GM19351 (cell line): ENCODE data around the gene TMEM132C.

Experiments used
- ATAC-seq: cut with Tn5 transposase; IDR thresholded peaks from one replicate; pipeline ENCODE4 v1.9.1; 2021; ENCODE audit warnings: mild to moderate bottlenecking, moderate library complexity; ENCODE audit not compliant: unreplicated experiment

Gene TMEM132C

GRCh38 chr12:128693771-128694170 is 426.8 kb downstream of the TMEM132C start:
- ATAC-seq, result no peak

- no peak for ATAC-seq
Measured at GRCh38 chr12:128694445-128694844, 427.5 kb downstream of the TMEM132C start.

- no peak for ATAC-seq
Measured at GRCh38 chr12:128695697-128696096, 428.7 kb downstream of the TMEM132C start.

- no peak for ATAC-seq
Measured at GRCh38 chr12:128698301-128698972, 431.5 kb downstream of the TMEM132C start.

- ATAC-seq, result no peak
Measured at GRCh38 chr12:128699106-128699505, 432.1 kb downstream of the TMEM132C start.

DNA sequence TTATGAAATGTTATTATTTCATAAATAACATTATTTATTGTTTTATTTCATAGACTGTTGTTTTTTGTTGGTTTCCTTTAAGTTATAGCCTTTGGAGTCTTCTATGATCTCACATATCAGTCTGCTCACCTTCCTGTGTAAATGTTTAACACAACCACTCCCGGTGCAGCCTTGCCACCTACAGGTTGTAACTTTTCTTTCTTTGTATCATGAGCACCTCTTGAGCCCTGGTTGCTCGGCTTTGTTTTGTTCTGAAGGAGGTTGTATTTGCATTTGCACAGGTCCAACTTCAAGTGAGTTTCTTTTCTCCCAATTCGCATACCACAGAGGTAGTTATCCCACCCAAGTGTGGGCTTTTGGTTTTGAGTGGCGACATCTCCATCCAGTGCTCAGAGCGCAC is 435.4 kb downstream of the TMEM132C start:
- ATAC-seq, result no peak

GRCh38 chr12:128705140-128705539 is 438.2 kb downstream of the TMEM132C start:
- no peak for ATAC-seq

DNA sequence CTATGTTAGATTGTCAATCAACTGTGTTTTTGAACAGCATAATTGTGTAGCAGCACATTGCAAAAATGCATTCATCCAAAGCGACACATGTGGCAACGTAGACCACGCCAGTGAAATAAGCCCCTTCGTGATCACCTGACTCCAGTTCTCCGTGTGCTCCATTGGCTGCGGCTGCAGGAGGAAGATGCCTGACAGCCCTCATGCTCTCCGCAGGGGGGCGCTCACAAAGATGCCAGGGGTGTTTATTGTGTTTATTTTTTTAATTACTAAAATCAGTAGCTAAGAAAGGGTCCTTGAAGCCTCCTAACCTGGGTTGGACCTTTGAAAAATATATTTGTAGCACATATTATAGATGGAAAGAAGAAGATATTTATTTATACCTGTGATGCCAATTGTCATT is 440.5 kb downstream of the TMEM132C start:
- no peak for ATAC-seq

DNA sequence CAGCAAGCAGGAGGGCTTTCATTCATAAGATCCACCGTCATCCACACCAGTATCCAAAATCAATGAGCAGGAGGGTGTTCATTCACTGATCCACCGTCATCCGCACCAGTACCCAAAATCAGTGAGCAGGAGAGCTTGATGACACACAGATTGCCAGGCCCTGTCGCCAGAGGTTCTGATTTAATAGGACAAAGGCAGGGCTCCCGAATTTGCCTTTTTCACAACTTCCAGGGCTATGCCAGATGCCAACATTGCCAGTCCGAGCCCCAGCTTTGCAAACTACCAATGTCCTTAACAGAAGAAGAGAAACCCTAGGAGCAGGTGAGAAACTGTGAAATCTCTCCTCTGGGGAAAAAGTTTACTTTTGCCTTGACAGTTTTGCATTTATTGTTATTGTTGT is 441.8 kb downstream of the TMEM132C start:
- no peak for ATAC-seq

DNA sequence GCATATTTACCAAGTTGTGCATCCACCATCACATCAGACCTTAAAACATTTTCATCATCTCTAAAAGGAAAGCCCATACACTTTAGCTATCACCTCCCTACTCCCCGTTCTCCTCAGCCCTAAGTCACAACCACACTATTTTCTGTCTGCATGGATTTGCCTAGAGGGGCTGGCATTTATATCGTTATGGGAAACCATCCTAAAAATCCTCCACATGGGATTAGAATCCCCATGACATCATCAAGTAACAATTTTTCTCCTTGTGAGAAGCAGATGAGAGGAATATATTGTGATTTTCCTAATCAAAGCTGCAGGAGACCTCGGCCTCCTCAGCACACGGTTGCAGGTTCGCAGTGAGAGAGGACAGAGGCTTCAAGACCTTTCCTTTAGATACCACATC is 442.7 kb downstream of the TMEM132C start:
- ATAC-seq, result no peak

- ATAC-seq, result no peak
Measured at GRCh38 chr12:128711486-128711885, 444.5 kb downstream of the TMEM132C start.

- no peak for ATAC-seq
Measured at GRCh38 chr12:128712622-128713021, 445.7 kb downstream of the TMEM132C start.

GRCh38 chr12:128715485-128715884 is 448.5 kb downstream of the TMEM132C start:
- no peak for ATAC-seq

DNA sequence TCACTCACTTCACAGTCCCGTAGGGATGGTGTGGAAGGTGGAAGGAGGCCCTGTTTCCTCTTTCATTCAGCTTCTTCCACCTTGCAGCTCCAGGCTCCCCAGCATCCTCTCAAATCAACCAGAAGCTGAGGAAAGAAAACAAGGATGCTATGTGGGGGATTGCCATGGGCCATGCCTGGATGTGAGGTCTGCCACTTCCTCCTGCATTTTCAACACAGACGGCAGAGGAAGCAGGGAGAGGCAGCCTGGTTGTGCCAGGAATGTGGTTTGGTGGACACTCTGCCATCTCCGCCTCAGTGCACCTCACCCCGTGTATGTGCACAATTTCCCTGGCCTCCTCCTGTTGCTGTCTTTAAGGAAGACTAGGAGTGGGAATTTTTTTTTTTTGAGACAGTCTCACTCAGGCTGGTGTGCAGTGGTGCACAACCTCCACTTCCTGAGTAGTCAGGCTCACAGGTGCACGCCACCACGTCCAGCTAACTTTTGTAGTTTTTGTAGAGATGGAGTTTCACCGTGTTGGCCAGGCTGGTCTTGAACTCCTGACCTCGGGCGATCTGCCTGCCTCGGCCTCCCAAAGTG is 457.6 kb downstream of the TMEM132C start:
- ATAC-seq, result no peak

DNA sequence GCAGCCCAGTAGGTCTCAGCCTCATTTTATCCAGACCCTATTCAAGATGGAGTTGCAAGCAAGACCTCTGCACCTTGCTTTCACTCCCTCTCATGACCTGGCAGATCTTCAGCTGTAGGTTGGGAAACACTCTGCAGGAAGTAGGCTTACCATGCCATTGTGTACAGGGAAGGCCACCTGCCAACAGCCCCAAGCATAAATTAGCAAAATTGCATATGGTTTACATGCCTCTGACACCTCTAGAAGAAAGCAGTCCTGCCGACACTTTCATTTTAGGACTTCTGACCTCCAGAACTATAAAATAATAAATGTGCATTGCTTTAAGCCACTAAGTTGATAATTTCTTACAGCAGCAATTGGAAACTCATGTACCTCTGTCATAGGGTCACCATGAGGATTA is 459.9 kb downstream of the TMEM132C start:
- no peak for ATAC-seq

DNA sequence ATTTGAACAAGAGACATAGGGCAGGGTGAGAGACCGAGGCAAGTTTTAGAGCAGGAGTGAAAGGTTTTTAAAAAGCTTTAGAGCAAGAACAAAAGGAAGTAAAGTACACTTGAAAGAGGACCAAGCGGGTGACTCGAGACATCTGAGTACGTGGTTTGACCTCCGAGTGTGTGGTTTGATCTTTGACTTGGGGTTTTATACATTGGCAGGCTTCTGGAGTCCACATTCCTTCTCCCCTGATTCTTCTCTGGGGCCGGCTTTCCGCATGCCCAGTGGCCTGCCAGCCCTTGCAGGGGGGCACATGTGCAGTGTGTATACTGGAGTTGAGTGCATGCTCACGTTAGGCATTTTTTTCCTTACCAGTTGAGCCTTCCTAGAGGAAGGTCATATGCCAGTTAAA is 460.5 kb downstream of the TMEM132C start:
- no peak for ATAC-seq

- no peak for ATAC-seq
Measured at GRCh38 chr12:128727999-128728398, 461.0 kb downstream of the TMEM132C start.

- no peak for ATAC-seq
Measured at GRCh38 chr12:128729628-128730121, 462.7 kb downstream of the TMEM132C start.

GRCh38 chr12:128734371-128734770 is 467.4 kb downstream of the TMEM132C start:
- ATAC-seq, result no peak

- no peak for ATAC-seq
Measured at GRCh38 chr12:128737292-128737966, 470.5 kb downstream of the TMEM132C start.

DNA sequence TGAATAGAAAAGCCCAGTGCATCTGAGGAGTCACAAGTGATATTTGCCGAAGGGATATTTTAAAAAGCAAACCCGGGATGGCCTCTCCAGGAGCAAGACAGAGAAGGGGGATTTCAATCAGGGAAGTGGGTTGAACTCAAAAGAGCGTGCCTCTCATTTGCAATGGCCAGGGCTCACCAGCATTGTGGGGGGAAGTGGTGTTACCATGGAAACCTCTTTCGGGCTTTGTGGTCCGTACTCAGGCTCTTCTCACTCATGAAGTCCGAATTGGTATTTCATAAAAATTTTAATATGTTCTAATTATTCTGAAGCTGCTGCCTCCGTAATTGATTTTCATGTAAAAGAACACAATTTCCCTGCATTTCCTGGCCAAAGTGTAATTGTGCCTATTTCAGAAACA is 476.9 kb downstream of the TMEM132C start:
- ATAC-seq, result peak; percentile 49
